HCT116 (cell line): ENCODE data around the gene SNX20. TPM values are rescaled to one million over a fixed set of nuclear protein-coding genes. Genes with fewer than 3 reads are reported as not detected.

Source experiments
- ATAC-seq: fragments of 200-7000 bp; cut with Tn5 transposase; 2 replicates; pipeline ENCODE4 v1.9.1; 2020; ENCODE audit warnings: mild to moderate bottlenecking, moderate library complexity
- BruUV-seq: library from RNA; stranded (reverse); fragments of 400-500 nt; replicated peaks from 2 replicates; lab custom pipeline; 2021; lab: Mats Ljungman, UMichigan
- CTCF ChIA-PET: fragments of 300-600 bp; sonication (Branson Sonifier 250); formaldehyde crosslinking; loops from one replicate; lab custom pipeline; 2021; ENCODE audit warnings: antibody characterized with exemption; lab: Charles Lee
- POLR2A ChIA-PET: fragments of 300-600, 350-600 bp; sonication (Branson Sonifier 250); formaldehyde crosslinking; loops from one replicate; lab custom pipeline; 2021; ENCODE audit warnings: antibody characterized with exemption; lab: Charles Lee
- RAD21 ChIA-PET, 2 experiments: fragments of 300-600 bp; sonication (Branson Sonifier 250); formaldehyde crosslinking; loops; one replicate each; lab custom pipeline; 2023; ENCODE audit warnings: low total read pairs in 2 of 2; ENCODE audit not compliant: uncharacterized antibody in 2 of 2, unreplicated experiment in 2 of 2, low non-redundant PET in 1 of 2; lab: Charles Lee
- DNase-seq: peaks from one replicate; pipeline ENCODE4 v3.0.0-alpha.2; 2010; ENCODE audit warnings: low read depth, low spot score
- H2AFZ ChIP-seq: fragments of 200-600 bp; shearing (Covaris generic), sonication (generic); 2 replicates; pipeline ENCODE4 v1.6.1; 2017; ENCODE audit warnings: low read depth, mixed run types, mixed read lengths, antibody characterized with exemption, low read length; ENCODE audit not compliant: poor library complexity, severe bottlenecking
- H3K27ac ChIP-seq: 2 replicates; pipeline ENCODE4 v1.5.1; 2012; ENCODE audit warnings: low read depth, low read length
- H3K27me3 ChIP-seq: fragments of 200-600 bp; sonication (generic); 2 replicates; pipeline ENCODE4 v1.6.1; 2016; ENCODE audit warnings: mixed run types, low read length, mixed read lengths; ENCODE audit not compliant: insufficient read depth
- H3K36me3 ChIP-seq, 2 experiments: fragments of 200-500 bp in 1 of 2; fragments of 200-600 bp in 1 of 2; sonication (Bioruptor generic) in 1 of 2; sonication (generic) in 1 of 2; 2 replicates each; pipeline versions ENCODE4 v1.5.1 to v1.6.1; 2014 to 2016; ENCODE audit warnings: low read length in 2 of 2, inconsistent platforms in 1 of 2, mixed read lengths in 1 of 2, mixed run types in 1 of 2; ENCODE audit not compliant: insufficient read depth in 2 of 2, control insufficient read depth in 1 of 2
- H3K4me1 ChIP-seq, 2 experiments: fragments of 200-600 bp in 1 of 2; sonication (generic) in 1 of 2; 2 replicates each; pipeline versions ENCODE4 v1.5.1 to v1.6.1; 2012 to 2017; ENCODE audit warnings: low read length in 2 of 2, inconsistent platforms in 1 of 2, mild to moderate bottlenecking in 1 of 2, mixed read lengths in 1 of 2, mixed run types in 1 of 2, moderate library complexity in 1 of 2; ENCODE audit not compliant: insufficient read depth in 2 of 2, control insufficient read depth in 1 of 2
- H3K4me2 ChIP-seq: fragments of 200-600 bp; sonication (generic); 2 replicates; pipeline ENCODE4 v1.6.1; 2017; ENCODE audit warnings: mixed run types, low read length, mixed read lengths
- H3K4me3 ChIP-seq, 2 experiments: fragments of 200-600 bp in 1 of 2; sonication (generic) in 1 of 2; replicated peaks in 1 of 2; 2 replicates each; pipeline ENCODE4 v1.5.1; 2011 to 2016; ENCODE audit warnings: low read length in 2 of 2, control low read depth in 1 of 2, low read depth in 1 of 2, mild to moderate bottlenecking in 1 of 2, mixed read lengths in 1 of 2, mixed run types in 1 of 2
- H3K79me2 ChIP-seq: fragments of 200-600 bp; sonication (generic); 2 replicates; pipeline ENCODE4 v1.6.1; 2017; ENCODE audit warnings: mild to moderate bottlenecking, mixed run types, low read length, moderate library complexity, mixed read lengths; ENCODE audit not compliant: insufficient read depth
- H3K9ac ChIP-seq: fragments of 200-600 bp; sonication (generic); 2 replicates; pipeline ENCODE4 v1.6.1; 2016; ENCODE audit warnings: low read length, mixed read lengths
- H3K9me2 ChIP-seq: fragments of 200-600 bp; sonication (generic), shearing (Covaris generic); 2 replicates; pipeline ENCODE4 v1.6.1; 2017; ENCODE audit warnings: mixed run types, mild to moderate bottlenecking, moderate library complexity; ENCODE audit not compliant: insufficient read depth
- H3K9me3 ChIP-seq, 2 experiments: fragments of 200-500 bp in 1 of 2; fragments of 200-600 bp in 1 of 2; sonication (Bioruptor generic) in 1 of 2; sonication (generic) in 1 of 2; 2 replicates each; pipeline ENCODE4 v1.6.1; 2014 to 2017; ENCODE audit warnings: low read length in 2 of 2, mixed read lengths in 2 of 2, inconsistent platforms in 1 of 2, low read depth in 1 of 2, mild to moderate bottlenecking in 1 of 2, mixed run types in 1 of 2, moderate library complexity in 1 of 2; ENCODE audit not compliant: control insufficient read depth in 1 of 2, insufficient read depth in 1 of 2
- H4K20me1 ChIP-seq: fragments of 200-600 bp; sonication (generic), shearing (Covaris generic); 2 replicates; pipeline ENCODE4 v1.6.1; 2017; ENCODE audit warnings: mixed run types, mild to moderate bottlenecking, moderate library complexity; ENCODE audit not compliant: insufficient read depth
- CBX3 ChIP-seq: IDR thresholded peaks from 2 replicates; pipeline ENCODE4 v1.6.1; 2012; ENCODE audit warnings: low read depth
- ELF1 ChIP-seq: IDR thresholded peaks from 2 replicates; pipeline ENCODE4 v1.6.1; 2012; ENCODE audit warnings: low read depth, borderline replicate concordance
- EZH2 ChIP-seq: fragments of 200-600 bp; sonication (generic); IDR thresholded peaks from 2 replicates; pipeline ENCODE4 v1.6.1; 2017; ENCODE audit warnings: antibody characterized with exemption, mixed run types
- EZH2phosphoT487 ChIP-seq: fragments of 200-600 bp; IDR thresholded peaks from 2 replicates; pipeline ENCODE4 v1.6.1; 2018; ENCODE audit warnings: antibody characterized with exemption, borderline replicate concordance
- FOSL1 ChIP-seq: IDR thresholded peaks from 2 replicates; pipeline ENCODE4 v1.6.1; 2012; ENCODE audit warnings: low read depth
- JUND ChIP-seq: IDR thresholded peaks from 2 replicates; pipeline ENCODE4 v1.6.1; 2012
- POLR2AphosphoS5 ChIP-seq: IDR thresholded peaks from 2 replicates; pipeline ENCODE4 v1.6.1; 2011; ENCODE audit warnings: mild to moderate bottlenecking, low read depth, low read length, moderate library complexity
- REST ChIP-seq: IDR thresholded peaks from 2 replicates; pipeline ENCODE4 v1.6.1; 2012; ENCODE audit warnings: low read depth
- SIN3A ChIP-seq: IDR thresholded peaks from 2 replicates; pipeline ENCODE4 v1.6.1; 2012; ENCODE audit warnings: low read depth
- SP1 ChIP-seq: IDR thresholded peaks from 2 replicates; pipeline ENCODE4 v1.6.1; 2012; ENCODE audit warnings: low read depth
- SRF ChIP-seq: IDR thresholded peaks from 2 replicates; pipeline ENCODE4 v1.6.1; 2012; ENCODE audit warnings: low read depth
- TCF7L2 ChIP-seq: IDR thresholded peaks from 2 replicates; pipeline ENCODE4 v1.7.0; 2011; ENCODE audit warnings: borderline replicate concordance, inconsistent platforms; ENCODE audit not compliant: insufficient read depth, insufficient read length; ENCODE audit errors: extremely low read depth
- ZFX ChIP-seq: fragments of 450-650 bp; IDR thresholded peaks from 2 replicates; pipeline ENCODE4 v1.6.1; 2017
- ZNF274 ChIP-seq: fragments of 200-500 bp; sonication (Bioruptor generic); IDR thresholded peaks from 2 replicates; pipeline ENCODE4 v1.6.1; 2014; ENCODE audit warnings: mild to moderate bottlenecking, low read depth, low read length, inconsistent platforms
- intact Hi-C: fragments of 100-400 bp; cut with micrococcal nuclease; formaldehyde crosslinking; loops from 2 replicates; pipeline ENCODE4 v1.10.0; 2022
- total RNA-seq: library from RNA; stranded (reverse); gene quantifications from one replicate; pipeline ENCODE4 v1.2.1, GENCODE V29; 2021; ENCODE audit not compliant: unreplicated experiment
- TF ChIP-seq, protein P1 (sequence below), 3 experiments: fragments of 200-600 bp in 1 of 3; sonication (generic) in 1 of 3; IDR thresholded peaks in 2 of 3; conservative IDR thresholded peaks in 1 of 3; 2 replicates each; pipeline ENCODE4 v1.5.1; 2012 to 2017; ENCODE audit warnings: low read depth in 2 of 3, low read length in 2 of 3, antibody characterized with exemption in 1 of 3, borderline replicate concordance in 1 of 3, control low read depth in 1 of 3, mild to moderate bottlenecking in 1 of 3, mixed read lengths in 1 of 3, mixed run types in 1 of 3, moderate library complexity in 1 of 3; ENCODE audit not compliant: insufficient read depth in 1 of 3
- TF ChIP-seq, protein P2 (sequence below): IDR thresholded peaks from 2 replicates; pipeline ENCODE4 v1.6.1; 2012

SNX20 gene
- total RNA-seq, 1 experiment from 2014 or later, result 0.07 TPM

- RAD21 ChIA-PET, result no interaction called here
- H3K9me3 ChIP-seq, result no peaks in the 10 kb centered on the region
- no peak overlapping the region for H2AFZ ChIP-seq
- ATAC-seq, result no peak
- no peaks in the 10 kb centered on the region for H3K27me3 ChIP-seq
- no peaks in the 10 kb centered on the region for H4K20me1 ChIP-seq
- no peak for DNase-seq
- no peak overlapping the region for H3K4me2 ChIP-seq
- intact Hi-C loops, result no loop called here
- CTCF ChIA-PET, result no interaction called here
- BruUV-seq, result no TSS peak
- no peak overlapping the region for H3K9ac ChIP-seq
- TF ChIP-seq CBX3 (no peak), EZH2phosphoT487 (no peak), SP1 (no peak), SIN3A (no peak), ZFX (no peak), EZH2 (no peak), SRF (no peak), TCF7L2 (no peak), POLR2AphosphoS5 (no peak), REST (no peak), ELF1 (no peak), FOSL1 (no peak), ZNF274 (no peak), JUND (no peak)
- TF ChIP-seq, protein P1, sequence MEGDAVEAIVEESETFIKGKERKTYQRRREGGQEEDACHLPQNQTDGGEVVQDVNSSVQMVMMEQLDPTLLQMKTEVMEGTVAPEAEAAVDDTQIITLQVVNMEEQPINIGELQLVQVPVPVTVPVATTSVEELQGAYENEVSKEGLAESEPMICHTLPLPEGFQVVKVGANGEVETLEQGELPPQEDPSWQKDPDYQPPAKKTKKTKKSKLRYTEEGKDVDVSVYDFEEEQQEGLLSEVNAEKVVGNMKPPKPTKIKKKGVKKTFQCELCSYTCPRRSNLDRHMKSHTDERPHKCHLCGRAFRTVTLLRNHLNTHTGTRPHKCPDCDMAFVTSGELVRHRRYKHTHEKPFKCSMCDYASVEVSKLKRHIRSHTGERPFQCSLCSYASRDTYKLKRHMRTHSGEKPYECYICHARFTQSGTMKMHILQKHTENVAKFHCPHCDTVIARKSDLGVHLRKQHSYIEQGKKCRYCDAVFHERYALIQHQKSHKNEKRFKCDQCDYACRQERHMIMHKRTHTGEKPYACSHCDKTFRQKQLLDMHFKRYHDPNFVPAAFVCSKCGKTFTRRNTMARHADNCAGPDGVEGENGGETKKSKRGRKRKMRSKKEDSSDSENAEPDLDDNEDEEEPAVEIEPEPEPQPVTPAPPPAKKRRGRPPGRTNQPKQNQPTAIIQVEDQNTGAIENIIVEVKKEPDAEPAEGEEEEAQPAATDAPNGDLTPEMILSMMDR (IDR thresholded peaks at IDR 0.05 in 2 of 3, conservative IDR thresholded peaks at IDR 0.05 in 1 of 3; ENCODE audit: borderline replicate concordance in 1 of 3, insufficient read depth in 1 of 3, low read depth in 2 of 3, low read length in 2 of 3), result no peak
- TF ChIP-seq, protein P2, sequence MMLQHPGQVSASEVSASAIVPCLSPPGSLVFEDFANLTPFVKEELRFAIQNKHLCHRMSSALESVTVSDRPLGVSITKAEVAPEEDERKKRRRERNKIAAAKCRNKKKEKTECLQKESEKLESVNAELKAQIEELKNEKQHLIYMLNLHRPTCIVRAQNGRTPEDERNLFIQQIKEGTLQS, result no peak
- no peaks in the 10 kb centered on the region for H3K79me2 ChIP-seq
- no peaks in the 10 kb centered on the region for H3K36me3 ChIP-seq
- no peaks in the 10 kb centered on the region for H3K9me2 ChIP-seq
- no peaks in the 10 kb centered on the region for H3K4me1 ChIP-seq
- H3K27ac ChIP-seq, result no peak overlapping the region
- no peak overlapping the region for H3K4me3 ChIP-seq
- POLR2A ChIA-PET, result no interaction called here
Observed at GRCh38 chr16:50711862-50712559, 30.9 kb upstream of the SNX20 start.
